Ishikawa (cell line): ENCODE results near the gene VTCN1.

ENCODE experiments used
- EP300 ChIP-seq: IDR thresholded peaks from 2 replicates; pipeline ENCODE4 v1.6.1; 2012; ENCODE audit warnings: borderline replicate concordance
- RAD21 ChIP-seq: IDR thresholded peaks from 2 replicates; pipeline ENCODE4 v1.6.1; 2012; ENCODE audit warnings: low read depth
- YY1 ChIP-seq: IDR thresholded peaks from 2 replicates; pipeline ENCODE4 v1.6.1; 2012; ENCODE audit warnings: low read depth

- TF ChIP-seq YY1: no peak
- TF ChIP-seq EP300: no peak
- TF ChIP-seq RAD21: no peak
Measured at GRCh38 chr1:117097443-117097842, 113.3 kb downstream of the VTCN1 start.
